Activated CD4-positive, CD25-positive, alpha-beta regulatory T cell treated with anti-CD3 and anti-CD28 coated beads, Interleukin-2, amount 50 U/mL, for 72 hours (primary cell): ENCODE results near the gene ELAC1.
"Not testable (repeated sequence)": the region's sequence is repeated elsewhere in the genome, so short reads cannot be mapped to it uniquely, and the experiment has no call there.

ENCODE experiments used
- DNase-seq: peaks from one replicate; pipeline ENCODE4 v3.0.0; 2021

ELAC1 gene

GRCh38 chr18:50973367-50974126 is 5.7 kb downstream of the ELAC1 start:
- no peak for DNase-seq

- no peak for DNase-seq
Observed at GRCh38 chr18:50977037-50977760, 9.4 kb downstream of the ELAC1 start.

- DNase-seq: no peak
Observed at GRCh38 chr18:50981381-50981780, 13.5 kb downstream of the ELAC1 start.

GRCh38 chr18:50982086-50982801 is 14.4 kb downstream of the ELAC1 start:
- DNase-seq: no peak

GRCh38 chr18:50982802-50983179 is 15.0 kb downstream of the ELAC1 start:
- no peak for DNase-seq

GRCh38 chr18:50986360-50987087 is 18.7 kb downstream of the ELAC1 start:
- DNase-seq: no peak

GRCh38 chr18:50987261-50987660 is 19.4 kb downstream of the ELAC1 start:
- DNase-seq: no peak

- no peak for DNase-seq
Observed at GRCh38 chr18:50989711-50990110, 21.9 kb downstream of the ELAC1 start.

- no peak for DNase-seq
Observed at GRCh38 chr18:50992351-50992762, 24.5 kb downstream of the ELAC1 start.

- no peak for DNase-seq
Observed at GRCh38 chr18:50994031-50994430, 26.2 kb downstream of the ELAC1 start.

GRCh38 chr18:51003174-51003573 is 35.3 kb downstream of the ELAC1 start:
- DNase-seq: not testable (repeated sequence)

GRCh38 chr18:51006061-51006818 is 38.4 kb downstream of the ELAC1 start:
- no peak for DNase-seq

- no peak for DNase-seq
Observed at GRCh38 chr18:51006948-51007789, 39.3 kb downstream of the ELAC1 start.

GRCh38 chr18:51007790-51008139 is 39.9 kb downstream of the ELAC1 start:
- no peak for DNase-seq

- no peak for DNase-seq
Observed at GRCh38 chr18:51009072-51009471, 41.2 kb downstream of the ELAC1 start.

- DNase-seq: no peak
Observed at GRCh38 chr18:51010218-51010617, 42.4 kb downstream of the ELAC1 start.

GRCh38 chr18:51011709-51012108 is 43.9 kb downstream of the ELAC1 start:
- no peak for DNase-seq

GRCh38 chr18:51012441-51012840 is 44.6 kb downstream of the ELAC1 start:
- DNase-seq: no peak

- no peak for DNase-seq
Observed at GRCh38 chr18:51013259-51013658, 45.4 kb downstream of the ELAC1 start.

GRCh38 chr18:51017140-51017879 is 49.5 kb downstream of the ELAC1 start:
- no peak for DNase-seq

- no peak for DNase-seq
Observed at GRCh38 chr18:51020536-51020935, 52.7 kb downstream of the ELAC1 start.
